A549 (cell line): ENCODE measurements around the gene NID2. TPM values are rescaled to one million over a fixed set of nuclear protein-coding genes. Genes with fewer than 3 reads are reported as not detected.

Experiments used
- ATAC-seq, 2 experiments: fragments of 200-7000 bp in 1 of 2; fragments of >200 bp in 1 of 2; cut with Nextera tagmentation in 1 of 2; cut with Tn5 transposase in 1 of 2; 3 replicates each; pipeline versions ENCODE4 v1.8.0 to v1.9.1; 2018 to 2020; ENCODE audit warnings: mild to moderate bottlenecking in 1 of 2, moderate library complexity in 1 of 2
- CTCF ChIA-PET: fragments of 300-600 bp; sonication (Branson Sonifier 250); formaldehyde crosslinking; extraction: SDS; loops from one replicate; lab custom pipeline; 2021; ENCODE audit warnings: antibody characterized with exemption, inconsistent platforms; lab: Yijun Ruan, JAX
- POLR2A ChIA-PET: fragments of 350-600 bp; formaldehyde crosslinking; extraction: SDS; loops from one replicate; lab custom pipeline; 2021; ENCODE audit warnings: antibody characterized with exemption, inconsistent platforms; lab: Yijun Ruan, JAX
- DNase-seq, 2 experiments: peaks; one replicate each; pipeline versions ENCODE4 v3.0.0 to v3.0.0-alpha.2; 2011 to 2016; ENCODE audit warnings: low read depth in 1 of 2, low spot score in 1 of 2
- FAIRE-seq: peaks from 2 replicates; lab custom pipeline; 2011; peaks lifted over from hg19 to GRCh38; lab: Jason Lieb, UNC
- H3K27ac ChIP-seq, 2 experiments: fragments of >200 bp; sonication (Bioruptor Twin); formaldehyde crosslinking; 3 replicates each; pipeline ENCODE4 v1.5.1; 2016 to 2017
- H3K4me1 ChIP-seq: fragments of >200 bp; sonication (Bioruptor Twin); formaldehyde crosslinking; 3 replicates; pipeline ENCODE4 v1.6.1; 2016
- H3K4me2 ChIP-seq: fragments of >200 bp; sonication (Bioruptor Twin); formaldehyde crosslinking; 3 replicates; pipeline ENCODE4 v1.6.1; 2016
- H3K4me3 ChIP-seq: fragments of >200 bp; sonication (Bioruptor Twin); formaldehyde crosslinking; 3 replicates; pipeline ENCODE4 v1.5.1; 2016
- H3K9me3 ChIP-seq: fragments of >200 bp; sonication (Bioruptor Twin); formaldehyde crosslinking; 3 replicates; pipeline ENCODE4 v1.6.1; 2016
- ATOH8 ChIP-seq: fragments of 250-450 bp; sonication (Bioruptor Pico); IDR thresholded peaks from 2 replicates; pipeline ENCODE4 v1.5.0; 2020; ENCODE audit warnings: low read depth, mild to moderate bottlenecking, moderate library complexity
- BCL3 ChIP-seq: fragments of >200 bp; sonication (Bioruptor Twin); formaldehyde crosslinking; IDR thresholded peaks from 3 replicates; pipeline ENCODE4 v1.6.1; 2016
- BHLHE40 ChIP-seq: IDR thresholded peaks from 2 replicates; pipeline ENCODE4 v1.6.1; 2012; ENCODE audit warnings: low read depth, low read length, inconsistent platforms
- CBX2 ChIP-seq: fragments of 200-600 bp; sonication (generic); IDR thresholded peaks from 2 replicates; pipeline ENCODE4 v1.6.1; 2016; ENCODE audit warnings: low read depth, mild to moderate bottlenecking, borderline replicate concordance
- CEBPB ChIP-seq, 2 experiments: fragments of >200 bp in 1 of 2; sonication (Bioruptor Twin) in 1 of 2; formaldehyde crosslinking in 1 of 2; IDR thresholded peaks; 2 replicates each; pipeline ENCODE4 v1.6.1; 2012 to 2016
- CHD2 ChIP-seq: fragments of 150-350 bp; IDR thresholded peaks from 2 replicates; pipeline ENCODE4 v1.6.1; 2014; ENCODE audit warnings: low read length; ENCODE audit not compliant: partially characterized antibody
- EHMT2 ChIP-seq: fragments of 200-600 bp; sonication (generic); IDR thresholded peaks from 2 replicates; pipeline ENCODE4 v1.6.1; 2016; ENCODE audit warnings: antibody characterized with exemption, low read depth, mild to moderate bottlenecking, moderate library complexity
- ESRRA ChIP-seq: fragments of 150-350 bp; IDR thresholded peaks from 2 replicates; pipeline ENCODE4 v1.6.1; 2014; ENCODE audit warnings: mild to moderate bottlenecking, low read length, borderline replicate concordance
- FOSB ChIP-seq: fragments of 250-450 bp; sonication (Bioruptor Pico); IDR thresholded peaks from 2 replicates; pipeline ENCODE4 v1.5.0; 2020; ENCODE audit warnings: mild to moderate bottlenecking, moderate library complexity
- HES2 ChIP-seq: fragments of >200 bp; sonication (Bioruptor Twin); formaldehyde crosslinking; IDR thresholded peaks from 2 replicates; pipeline ENCODE4 v1.6.1; 2016
- HOXA7 ChIP-seq: fragments of 250-450 bp; sonication (Bioruptor Pico); IDR thresholded peaks from 2 replicates; pipeline ENCODE4 v1.5.0; 2020; ENCODE audit warnings: mild to moderate bottlenecking, moderate library complexity
- KDM5A ChIP-seq: fragments of 200-600 bp; sonication (generic); IDR thresholded peaks from 2 replicates; pipeline ENCODE4 v1.6.1; 2016; ENCODE audit warnings: antibody characterized with exemption, mild to moderate bottlenecking
- MAZ ChIP-seq: fragments of 150-350 bp; IDR thresholded peaks from 2 replicates; pipeline ENCODE4 v1.6.1; 2014; ENCODE audit warnings: antibody characterized with exemption, low read depth, low read length, borderline replicate concordance
- PBX3 ChIP-seq: IDR thresholded peaks from 2 replicates; pipeline ENCODE4 v1.6.1; 2012
- POLR2AphosphoS2 ChIP-seq: conservative IDR thresholded peaks from 2 replicates; pipeline ENCODE4 v1.6.1; 2012; ENCODE audit warnings: low read length, improper control_type of control experiment, inconsistent platforms
- RAD21 ChIP-seq, 2 experiments: fragments of >200 bp in 1 of 2; sonication (Bioruptor Twin) in 1 of 2; formaldehyde crosslinking in 1 of 2; IDR thresholded peaks in 1 of 2; conservative IDR thresholded peaks in 1 of 2; 2 replicates in 1 of 2; 3 replicates in 1 of 2; pipeline ENCODE4 v1.6.1; 2012 to 2018; ENCODE audit warnings: inconsistent platforms in 1 of 2
- RARB ChIP-seq: fragments of 250-450 bp; sonication (Bioruptor Pico); IDR thresholded peaks from 2 replicates; pipeline ENCODE4 v1.8.0; 2021; ENCODE audit warnings: mild to moderate bottlenecking, moderate library complexity
- RCOR1 ChIP-seq: fragments of 150-350 bp; IDR thresholded peaks from 2 replicates; pipeline ENCODE4 v1.6.1; 2014; ENCODE audit warnings: antibody characterized with exemption, low read length, low read depth
- RFX5 ChIP-seq: fragments of 450-650 bp; IDR thresholded peaks from 2 replicates; pipeline ENCODE4 v1.7.1; 2014; ENCODE audit warnings: antibody characterized with exemption, mild to moderate bottlenecking, moderate library complexity
- SMC3 ChIP-seq: fragments of >200 bp; sonication (Bioruptor Twin); formaldehyde crosslinking; IDR thresholded peaks from 3 replicates; pipeline ENCODE4 v1.6.1; 2018; ENCODE audit warnings: inconsistent platforms
- SREBF2 ChIP-seq: fragments of 450-650 bp; IDR thresholded peaks from 2 replicates; pipeline ENCODE4 v1.6.1; 2014; ENCODE audit warnings: mild to moderate bottlenecking, moderate library complexity
- TFCP2L1 ChIP-seq: fragments of 250-450 bp; sonication (Bioruptor Pico); IDR thresholded peaks from 2 replicates; pipeline ENCODE4 v1.5.0; 2021; ENCODE audit warnings: mild to moderate bottlenecking
- USF2 ChIP-seq: fragments of 450-650 bp; IDR thresholded peaks from 2 replicates; pipeline ENCODE4 v1.6.1; 2014; ENCODE audit warnings: antibody characterized with exemption
- ZC3H11A ChIP-seq: fragments of 450-650 bp; IDR thresholded peaks from 2 replicates; pipeline ENCODE4 v1.6.1; 2014; ENCODE audit warnings: antibody characterized with exemption, mild to moderate bottlenecking
- WGBS: methylation state at CpG from one replicate; pipeline ENCODE4 v1.1.6; 2017; ENCODE audit errors: missing lambda C conversion rate; 5-methylcytosine and 5-hydroxymethylcytosine counted together
- polyA plus RNA-seq, 4 experiments: library from polyadenylated mRNA; depleted of rRNA in 3 of 4; stranded (reverse); fragments of >200 nt; fragmentation: RNase III in 1 of 4; extraction: RNeasy Plus Mini Kit Qiagen cat#74134 plus additional on column Dnase treatment in 1 of 4; gene quantifications; 2 replicates in 3 of 4; 3 replicates in 1 of 4; pipeline ENCODE4 v1.2.3, GENCODE V29; 2011 to 2017

Gene NID2
- polyA plus RNA-seq, 2 of the 4 experiments (the other 2 are of a cell fraction), result 7.3 to 20.6 TPM

GRCh38 chr14:52052288-52052943 is 16.4 kb downstream of the NID2 start:
- ChIA-PET CTCF (interaction anchor here (1.5 to 1.8 kb wide), 2 partner anchors 16 to 19 kb away, joined by 3 to 5 read pairs; partner anchors contain the start of gene NID2), POLR2A (no interaction called here)
- 71% methylated on average over 7 of the region's 7 CpGs for WGBS

GRCh38 chr14:52051871-52052270 is 17.0 kb downstream of the NID2 start:
- DNase-seq (no peak), ATAC-seq (no peak), FAIRE-seq (no peak)
- H3K4me2 ChIP-seq, result no peak overlapping the region
- CTCF ChIA-PET, result interaction anchor here (1.1 to 1.2 kb wide), 2 partner anchors 11 to 73 kb away, joined by 3 read pairs; no protein-coding TSS in a partner anchor
- TF ChIP-seq CBX2, result no peak
- TF ChIP-seq CHD2, result no peak
- TF ChIP-seq TFCP2L1 (CRISPR knock-in tag), result no peak
- TF ChIP-seq MAZ, result no peak
- no peak for TF ChIP-seq RAD21 (conservative IDR thresholded peaks at IDR 0.05 in 1 of 2, IDR thresholded peaks at IDR 0.05 in 1 of 2)
- no peaks in the 10 kb centered on the region for H3K9me3 ChIP-seq
- H3K4me1 ChIP-seq, result no peaks in the 10 kb centered on the region
- H3K27ac ChIP-seq, result no peak overlapping the region
- 50% methylated on average over 2 of the region's 2 CpGs for WGBS
- POLR2A ChIA-PET, result no interaction called here
- H3K4me3 ChIP-seq, result no peak overlapping the region

More at GRCh38 chr14:52052288-52052943, 16.4 kb downstream of the NID2 start:
- TF ChIP-seq CBX2, result no peak
- no peak for TF ChIP-seq ESRRA
- no peak for TF ChIP-seq RCOR1
- no peak for TF ChIP-seq BHLHE40
- H3K27ac ChIP-seq, result no peak overlapping the region
- ATAC-seq (no peak), DNase-seq (no peak), FAIRE-seq (no peak)
- H3K4me2 ChIP-seq, result no peak overlapping the region
- no peaks in the 10 kb centered on the region for H3K4me1 ChIP-seq
- no peaks in the 10 kb centered on the region for H3K9me3 ChIP-seq
- no peak overlapping the region for H3K4me3 ChIP-seq

- no peak for ATAC-seq
- CTCF ChIA-PET, result interaction anchor here (1.1 to 1.5 kb wide), 3 partner anchors 8 to 73 kb away, joined by 3 to 5 read pairs (median 3); no protein-coding TSS in a partner anchor
Observed at GRCh38 chr14:52051251-52051650, 17.6 kb downstream of the NID2 start.

More at GRCh38 chr14:52051251-52051650, 17.6 kb downstream of the NID2 start:
- Histone ChIP-seq H3K4me3 (no peak overlapping the region), H3K4me1 (no peaks in the 10 kb centered on the region), H3K27ac (no peak overlapping the region), H3K9me3 (no peaks in the 10 kb centered on the region), H3K4me2 (no peak overlapping the region)
- WGBS, result 88% methylated on average over 3 of the region's 3 CpGs
- POLR2A ChIA-PET, result no interaction called here
- TF ChIP-seq BHLHE40 (no peak), ZC3H11A (no peak), PBX3 (no peak), KDM5A (no peak), ATOH8 (no peak), POLR2AphosphoS2 (no peak), FOSB (CRISPR knock-in tag) (no peak), HOXA7 (CRISPR knock-in tag) (no peak), RARB (no peak), ESRRA (no peak), CEBPB (IDR thresholded peaks at IDR 0.05) (no peak), SMC3 (no peak), BCL3 (no peak), HES2 (no peak), SREBF2 (no peak), RFX5 (no peak), USF2 (no peak), EHMT2 (no peak)
- no peak for FAIRE-seq
- no peak for DNase-seq
